ENCODE measurements around the gene CD36. TPM values are rescaled to one million over a fixed set of nuclear protein-coding genes. Genes with fewer than 3 reads are reported as not detected.

Gene CD36
- total RNA-seq, 2 donors from 2014 or later, result 120 to 152 TPM

DNA sequence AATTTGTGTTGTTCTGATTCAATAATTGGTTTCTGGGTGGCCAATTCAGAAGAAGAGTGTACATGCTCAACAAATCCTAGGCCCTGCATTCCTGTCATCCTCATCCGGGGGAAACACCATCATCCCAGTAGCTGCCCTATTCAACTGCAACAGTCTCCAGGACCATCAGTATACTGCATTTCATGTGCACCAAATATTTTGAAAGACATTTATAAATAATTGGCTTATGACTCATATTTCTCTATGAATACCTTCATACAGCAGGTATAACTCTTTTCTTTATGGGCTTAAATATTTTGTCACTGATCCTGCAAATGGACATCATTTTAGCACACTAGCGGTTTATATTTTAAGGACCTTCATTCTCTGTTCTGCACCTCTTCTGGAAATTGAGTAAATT, 38.0 kb downstream of the CD36 start:
- intact Hi-C loops (cut with DNase I), result no loop called here
- no peak for DNase-seq (ENCODE audit: low spot score)

DNA sequence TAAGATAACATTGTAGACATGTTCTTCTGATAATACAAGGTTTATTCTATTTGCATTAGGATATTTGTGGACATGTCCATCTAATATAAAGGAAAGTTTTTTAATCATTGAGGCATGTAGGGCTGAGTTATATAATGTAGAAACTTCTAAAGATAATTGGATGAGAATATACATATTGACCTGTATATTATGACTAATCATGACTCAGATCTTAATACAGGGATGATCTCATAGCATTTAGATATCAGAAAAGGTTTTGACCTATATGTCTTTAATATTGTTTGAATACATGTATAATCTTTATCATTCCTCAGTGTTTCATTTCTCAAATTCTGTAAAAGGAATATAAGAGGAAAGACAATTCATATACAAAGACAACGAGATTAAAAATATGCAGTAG, 39.2 kb downstream of the CD36 start:
- no peak for DNase-seq (ENCODE audit: low spot score)
- intact Hi-C loops (cut with DNase I), result no loop called here

DNA sequence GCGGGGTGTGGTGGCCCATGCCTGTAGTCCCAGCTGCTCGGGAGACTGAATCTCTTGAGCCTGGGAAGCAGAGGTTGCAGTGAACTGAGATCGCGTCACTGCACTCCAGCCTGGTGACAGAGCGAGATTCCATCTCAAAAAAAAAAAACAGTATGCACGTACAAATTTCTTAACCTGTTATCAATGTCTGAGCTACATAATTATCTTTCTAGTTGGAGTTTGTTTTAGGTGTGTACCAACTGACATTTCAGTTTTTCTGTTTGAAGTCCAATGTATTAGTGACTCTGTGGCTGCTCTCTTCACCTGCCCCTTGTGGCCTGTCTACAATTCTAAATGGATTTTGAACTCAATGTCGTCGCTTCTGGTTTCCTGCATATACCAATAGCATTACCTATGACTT, 40.3 kb downstream of the CD36 start:
- intact Hi-C loops (cut with DNase I), result no loop called here

DNA sequence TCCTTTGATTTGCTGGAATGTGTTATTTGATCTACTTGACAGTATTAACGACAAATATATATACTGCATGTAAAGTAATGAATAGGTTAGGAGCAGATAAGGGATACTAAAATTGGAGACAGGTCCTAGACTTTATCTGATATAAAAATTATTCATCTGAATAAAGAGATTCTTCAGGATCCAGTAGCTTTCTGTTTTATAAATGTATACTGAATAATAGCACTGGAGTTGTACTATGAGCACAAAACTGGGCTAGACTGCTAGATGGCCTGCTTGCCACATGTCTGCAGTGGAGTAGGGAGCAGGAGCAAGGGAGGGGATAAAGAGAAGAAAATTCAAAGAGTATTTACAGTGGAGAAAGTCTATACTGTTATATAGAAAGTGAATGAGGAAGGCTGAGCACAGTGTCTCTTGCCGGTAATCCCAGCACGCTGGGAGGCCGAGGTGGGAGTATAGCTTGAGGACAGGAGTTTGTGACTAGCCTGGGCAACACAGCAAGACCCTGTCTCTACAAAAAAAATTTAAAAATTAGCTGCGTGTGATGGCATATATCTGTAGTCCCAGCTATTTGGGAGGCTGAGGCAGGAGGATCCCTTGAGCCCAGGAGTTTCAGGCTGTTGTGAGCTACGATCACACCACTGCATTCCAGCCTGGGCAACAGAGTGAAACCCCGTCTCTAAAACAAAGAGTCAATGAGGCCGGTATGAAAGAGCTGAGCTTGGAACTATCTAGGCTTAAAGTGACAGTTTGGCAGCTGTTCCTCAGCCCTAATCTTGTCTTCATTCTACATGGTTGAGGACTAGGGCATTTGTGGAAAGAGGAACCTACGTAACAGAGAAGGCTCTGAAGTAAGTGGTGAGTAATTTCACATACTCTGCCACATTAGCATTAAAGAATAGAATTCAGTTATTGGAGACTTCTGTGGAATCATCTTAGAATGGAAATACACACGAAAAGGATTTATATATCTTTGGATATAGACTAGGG, 41.8 kb downstream of the CD36 start:
- intact Hi-C loops (cut with DNase I), result no loop called here
- DNase-seq (ENCODE audit: low spot score), result no peak

More for the DNA sequence above, 40.3 kb downstream of the CD36 start:
- no peak for DNase-seq (ENCODE audit: low spot score)

DNA sequence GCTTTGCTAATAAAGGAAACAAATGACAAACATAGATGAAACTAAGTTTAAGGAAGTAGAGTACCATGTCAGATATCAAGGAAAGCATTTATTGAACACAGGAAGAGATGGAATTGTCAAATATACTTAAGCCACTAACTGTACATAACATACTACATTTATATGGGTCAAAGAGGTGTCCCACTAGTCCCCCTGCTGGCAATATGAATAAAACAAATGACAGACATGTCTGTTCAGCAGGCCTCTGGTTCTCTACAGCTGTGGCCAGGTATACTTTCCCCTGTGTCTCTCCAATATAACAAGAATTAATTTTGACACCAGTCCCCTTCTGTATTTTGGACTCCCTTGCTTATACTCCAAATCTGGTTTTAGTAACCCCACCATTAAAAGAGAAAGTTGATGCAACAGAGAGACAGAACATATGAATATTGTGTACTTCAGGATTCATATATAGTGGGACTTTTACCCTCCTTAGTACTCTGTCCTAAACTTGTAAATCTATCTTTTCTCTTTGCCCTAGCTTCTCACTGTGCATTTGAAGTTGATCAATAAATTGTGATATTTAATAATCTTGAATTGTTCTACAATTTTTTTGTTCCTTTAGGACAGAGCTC, 42.9 kb downstream of the CD36 start:
- intact Hi-C loops (cut with DNase I), result no loop called here
- DNase-seq (ENCODE audit: low spot score), result no peak

DNA sequence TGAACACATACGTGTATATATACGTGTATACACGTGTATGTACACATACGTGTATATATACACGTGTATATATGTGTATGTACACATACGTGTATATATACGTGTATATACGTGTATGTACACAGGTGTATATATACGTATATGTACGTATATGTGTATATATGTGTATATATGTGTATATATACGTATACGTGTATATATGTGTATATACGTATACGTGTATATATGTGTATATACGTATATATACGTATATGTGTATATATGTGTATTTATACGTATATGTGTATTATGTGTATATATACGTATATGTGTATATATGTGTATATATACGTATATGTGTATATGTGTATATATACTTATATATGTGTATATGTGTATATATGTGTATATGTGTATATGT, 44.3 kb downstream of the CD36 start:
- intact Hi-C loops (cut with DNase I), result no loop called here

DNA sequence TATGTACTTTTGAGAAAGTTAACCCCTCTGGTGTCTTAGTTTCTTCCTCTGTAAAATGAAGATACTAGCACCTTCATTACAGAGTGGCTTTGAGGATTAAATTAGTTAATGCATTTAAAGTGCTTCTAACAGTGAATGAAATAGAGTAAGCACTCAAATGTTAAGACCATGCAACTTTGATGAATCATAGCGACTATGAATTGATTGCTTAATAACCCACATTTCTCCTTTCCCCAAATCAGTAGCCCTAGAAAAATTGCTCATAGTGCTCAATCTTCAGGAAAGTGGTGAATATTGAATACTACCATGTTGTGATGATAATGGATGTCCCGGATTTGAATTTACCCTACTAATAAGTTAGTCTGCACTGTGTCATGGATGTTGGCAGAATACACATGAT, 48.1 kb downstream of the CD36 start:
- no peak for DNase-seq (ENCODE audit: low spot score)
- intact Hi-C loops (cut with DNase I), result no loop called here

More for the DNA sequence above, 44.3 kb downstream of the CD36 start:
- no peak for DNase-seq (ENCODE audit: low spot score)

DNA sequence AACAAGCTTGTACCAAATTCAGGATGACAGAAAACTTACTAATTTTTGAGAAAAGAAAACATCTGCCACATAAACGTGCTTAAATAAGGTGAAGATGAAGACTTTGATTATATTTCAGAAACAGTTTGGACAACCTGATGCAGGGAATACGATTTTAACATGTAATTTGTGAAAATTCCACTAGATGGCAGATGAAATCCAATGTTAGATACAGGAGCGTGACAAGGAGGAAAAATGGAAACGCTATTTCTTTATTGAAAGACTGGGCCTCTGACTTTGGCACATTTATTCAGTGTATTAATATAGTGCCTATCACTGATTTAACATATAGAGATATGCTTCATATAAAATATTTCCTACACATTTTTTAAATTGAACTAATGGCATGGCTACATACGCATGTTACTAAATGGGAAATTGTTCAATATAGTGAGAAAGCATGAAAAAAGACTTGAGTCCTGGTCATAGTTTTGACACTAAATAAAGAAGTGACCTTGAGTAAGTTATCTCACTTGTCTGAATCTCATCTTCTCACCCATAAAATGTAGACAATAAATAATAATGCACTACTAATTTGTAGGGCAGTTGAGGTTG, 60.7 kb downstream of the CD36 start:
- intact Hi-C loops (cut with DNase I), result no loop called here
- DNase-seq (ENCODE audit: low spot score), result no peak

DNA sequence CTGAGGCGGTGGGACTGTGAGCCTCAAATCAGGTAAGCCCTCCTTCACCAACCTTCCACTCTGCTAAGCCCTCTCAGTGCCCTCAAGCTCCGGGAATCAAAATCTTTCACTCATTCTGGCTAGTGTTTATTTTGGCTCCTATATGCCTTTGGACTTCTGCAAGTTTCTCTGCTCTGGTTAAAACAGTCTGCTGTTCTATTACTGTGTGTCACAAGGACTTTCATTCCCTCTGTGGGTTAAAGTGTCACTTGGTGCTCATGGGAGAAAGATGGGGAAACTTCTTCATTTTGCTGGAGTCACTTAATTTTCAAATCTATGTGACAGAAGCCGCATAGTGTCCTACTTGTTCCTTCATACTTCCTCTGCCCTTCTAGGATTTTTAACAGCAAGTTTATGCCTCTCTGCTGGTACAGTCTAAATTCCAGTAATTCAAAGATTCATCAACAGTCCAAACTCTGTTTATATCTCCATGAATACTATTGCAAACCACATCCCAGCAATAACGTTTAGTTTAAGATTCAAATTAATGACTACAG, 61.3 kb downstream of the CD36 start:
- no peak for DNase-seq (ENCODE audit: low spot score)
- intact Hi-C loops (cut with DNase I), result loop anchor here (5.0 to 10.0 kb wide), 2 partner anchors 755 to 773 kb away; no protein-coding TSS in a partner anchor

DNA sequence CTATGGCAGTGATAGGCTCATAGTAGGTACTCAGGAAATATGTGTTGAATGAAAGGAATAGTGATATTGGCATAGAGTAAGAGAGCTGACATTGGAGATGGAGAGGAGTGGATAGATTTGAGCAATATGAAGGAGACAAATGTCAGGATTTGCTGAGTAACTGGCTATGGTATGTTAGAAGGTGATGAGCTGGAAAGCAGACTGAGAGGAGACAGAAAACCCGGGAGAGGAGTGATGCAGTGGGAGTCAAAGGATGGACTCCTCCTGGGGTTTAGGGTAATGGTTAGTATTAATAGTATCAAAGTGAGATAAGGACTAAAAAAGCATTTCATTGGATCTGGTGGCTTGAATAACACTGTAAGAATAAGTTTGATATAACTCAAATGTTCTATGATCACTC, 64.8 kb downstream of the CD36 start:
- intact Hi-C loops (cut with DNase I), result loop anchor here (5.0 to 10.0 kb wide), 2 partner anchors 752 to 769 kb away; no protein-coding TSS in a partner anchor
- DNase-seq (ENCODE audit: low spot score), result no peak

DNA sequence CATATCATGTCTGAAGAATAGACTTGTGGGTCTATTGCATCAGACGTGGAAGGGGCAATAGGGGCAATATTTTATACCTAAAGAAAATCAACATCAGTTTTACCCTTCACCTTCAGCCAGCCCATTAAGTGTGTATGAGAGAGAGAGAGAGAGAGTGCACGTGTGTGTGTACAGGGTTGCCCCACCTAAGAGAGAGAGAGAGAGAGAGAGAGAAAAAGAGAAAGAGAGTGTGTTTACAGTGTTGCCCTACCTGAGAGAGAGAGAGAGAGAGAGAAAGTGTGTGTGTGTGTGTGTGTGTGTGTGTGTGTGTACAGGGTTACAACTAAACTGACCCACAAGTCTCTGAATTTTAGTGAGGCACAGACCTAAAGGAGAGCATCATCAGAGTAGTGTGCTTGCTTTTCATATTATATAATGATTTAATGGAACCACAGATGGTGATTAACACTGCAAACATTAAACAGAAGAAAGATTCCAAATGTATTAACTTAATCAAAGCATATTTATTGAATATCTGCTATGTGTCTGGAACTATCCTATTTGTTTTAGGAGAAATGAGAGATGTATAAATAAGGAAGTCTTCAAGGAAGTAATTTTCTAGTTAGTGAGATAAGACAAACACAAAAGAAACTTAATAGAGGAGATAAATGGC, 66.8 kb downstream of the CD36 start:
- intact Hi-C loops (cut with DNase I), result loop anchor here in 1 of 2 donors (10.0 kb wide), 1 partner anchor 750 kb away; no protein-coding TSS in a partner anchor
- no peak for DNase-seq (ENCODE audit: low spot score)

DNA sequence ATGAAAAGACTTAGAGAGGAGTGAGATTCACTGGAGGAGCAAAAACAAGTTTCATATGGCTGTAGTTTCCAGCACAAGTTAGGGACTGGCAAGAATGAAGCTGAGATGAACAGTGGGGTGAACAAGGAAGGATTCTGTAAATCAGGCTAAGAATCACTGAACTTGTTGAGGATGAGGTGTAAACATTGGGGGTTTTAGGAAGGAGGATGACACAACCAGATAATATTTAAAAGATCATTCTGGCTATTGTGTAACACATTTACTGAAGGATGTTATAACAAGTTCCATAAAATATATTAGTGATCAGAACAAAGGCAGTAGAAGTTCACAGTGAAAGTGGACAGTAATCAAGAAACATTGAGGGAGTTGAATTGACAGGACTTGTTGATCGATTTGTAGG, 68.9 kb downstream of the CD36 start:
- intact Hi-C loops (cut with DNase I), result loop anchor here in 1 of 2 donors (10.0 kb wide), 1 partner anchor 747 kb away; no protein-coding TSS in a partner anchor
- DNase-seq (ENCODE audit: low spot score), result no peak

DNA sequence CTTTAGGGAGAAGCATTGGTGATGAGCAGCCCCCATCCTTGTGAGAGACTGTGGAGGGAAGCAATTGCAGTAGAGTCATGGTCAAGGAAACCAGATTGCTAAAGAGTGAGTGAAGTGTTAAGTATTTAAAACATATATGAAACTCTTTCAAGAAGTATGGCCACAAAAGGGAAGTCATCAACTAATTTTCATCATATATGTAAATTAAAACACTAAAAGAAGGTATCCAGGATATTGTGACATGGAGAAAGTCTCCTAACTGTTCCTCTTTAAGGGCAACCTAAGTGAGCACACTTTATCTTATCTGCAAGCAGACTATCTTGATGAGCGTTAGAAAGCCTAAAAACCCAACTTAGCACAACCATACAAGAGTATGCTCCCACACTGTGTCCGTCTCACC, 69.7 kb downstream of the CD36 start:
- no peak for DNase-seq (ENCODE audit: low spot score)
- intact Hi-C loops (cut with DNase I), result loop anchor here in 1 of 2 donors (10.0 kb wide), 1 partner anchor 747 kb away; no protein-coding TSS in a partner anchor

DNA sequence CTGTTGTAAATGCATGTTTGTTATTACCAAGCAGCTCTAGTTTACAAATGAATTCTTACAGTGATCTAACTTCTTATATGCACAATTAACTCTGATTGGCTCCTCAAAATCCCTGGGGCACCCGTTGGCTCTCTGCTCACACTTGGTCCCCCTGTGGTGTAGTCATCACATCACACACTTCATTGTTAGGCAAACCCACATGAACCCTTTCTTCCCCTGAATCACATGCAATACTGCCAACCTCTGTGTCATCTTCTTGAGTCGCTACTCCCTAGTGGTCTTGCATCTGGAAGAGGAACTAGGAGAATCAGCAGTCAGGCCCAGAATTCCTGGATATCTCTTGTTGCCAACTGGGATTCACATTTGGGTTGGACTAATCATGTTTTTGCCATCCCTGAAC, 73.1 kb downstream of the CD36 start:
- intact Hi-C loops (cut with DNase I), result no loop called here
- DNase-seq (ENCODE audit: low spot score), result no peak

DNA sequence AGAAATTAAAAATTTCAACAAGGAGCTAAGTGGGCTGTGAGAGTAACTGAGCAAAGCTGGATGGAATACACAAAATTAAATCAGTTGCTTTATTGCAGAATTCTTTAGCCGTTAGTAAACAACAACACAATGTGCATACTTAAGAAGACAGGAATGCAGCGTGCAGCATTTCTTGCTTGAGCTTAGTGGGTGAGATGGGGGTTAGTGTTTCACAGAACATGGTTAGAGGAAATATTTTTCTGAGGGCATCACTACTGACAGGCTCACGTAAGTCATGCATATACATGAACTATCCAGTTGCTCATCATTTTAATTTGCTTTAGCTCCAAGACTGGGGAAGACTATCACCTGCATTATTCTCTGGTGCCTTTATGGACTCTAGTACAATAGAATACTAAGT, 80.8 kb downstream of the CD36 start:
- intact Hi-C loops (cut with DNase I), result no loop called here
- DNase-seq (ENCODE audit: low spot score), result no peak

DNA sequence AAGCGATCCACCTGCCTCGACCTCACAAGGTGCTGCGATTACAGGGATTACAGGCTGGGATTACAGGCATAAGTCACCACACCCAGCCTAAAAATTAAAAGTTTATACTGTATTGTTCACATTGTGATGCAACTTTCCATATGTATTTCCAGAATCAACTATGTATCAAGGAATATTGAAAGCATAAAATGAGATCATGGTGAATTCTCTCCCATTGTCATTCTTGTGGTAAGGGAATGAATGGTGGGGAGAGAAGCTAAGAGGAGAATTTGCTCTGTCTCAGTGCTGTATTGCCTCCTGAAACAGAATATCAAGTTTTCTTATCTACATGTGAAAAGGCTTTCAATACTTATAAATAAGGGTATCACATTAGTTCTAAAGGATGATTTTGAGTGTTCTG, 81.7 kb downstream of the CD36 start:
- no peak for DNase-seq (ENCODE audit: low spot score)
- intact Hi-C loops (cut with DNase I), result no loop called here

DNA sequence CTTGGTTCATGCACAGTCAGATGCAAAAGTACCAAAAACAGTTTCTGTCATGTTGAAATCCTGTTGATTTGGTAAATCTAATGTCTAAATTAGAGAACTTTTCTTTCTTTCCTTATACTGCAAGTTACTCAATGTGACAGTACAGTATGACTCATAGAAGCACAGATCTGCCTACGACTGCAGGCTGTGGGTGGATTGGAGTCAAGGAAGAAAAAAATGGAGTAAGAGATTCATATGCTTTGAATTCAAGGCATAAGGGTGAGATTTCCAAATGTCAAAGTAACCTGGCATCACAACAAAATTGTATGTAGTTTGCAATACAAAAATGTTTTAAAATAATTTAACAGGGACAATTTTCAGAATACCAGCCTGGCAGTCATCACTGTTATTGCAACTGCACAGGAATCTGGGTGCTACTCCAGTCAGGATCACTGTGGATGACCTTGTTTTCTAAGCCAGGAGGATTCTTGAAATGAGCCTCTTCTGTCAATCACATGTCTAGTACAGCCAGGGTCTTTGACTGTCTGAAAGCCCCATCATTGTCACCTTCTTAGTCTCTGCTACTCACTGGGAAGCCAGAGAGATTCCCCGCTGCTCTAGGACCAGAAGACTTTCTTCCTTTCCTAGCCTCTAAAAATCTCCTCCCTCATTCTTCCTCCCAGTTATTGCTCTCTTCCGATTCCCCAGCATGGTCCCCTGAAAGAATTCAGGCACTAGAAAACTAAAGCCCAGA, 83.6 kb downstream of the CD36 start:
- intact Hi-C loops (cut with DNase I), result no loop called here
- no peak for DNase-seq (ENCODE audit: low spot score)

DNA sequence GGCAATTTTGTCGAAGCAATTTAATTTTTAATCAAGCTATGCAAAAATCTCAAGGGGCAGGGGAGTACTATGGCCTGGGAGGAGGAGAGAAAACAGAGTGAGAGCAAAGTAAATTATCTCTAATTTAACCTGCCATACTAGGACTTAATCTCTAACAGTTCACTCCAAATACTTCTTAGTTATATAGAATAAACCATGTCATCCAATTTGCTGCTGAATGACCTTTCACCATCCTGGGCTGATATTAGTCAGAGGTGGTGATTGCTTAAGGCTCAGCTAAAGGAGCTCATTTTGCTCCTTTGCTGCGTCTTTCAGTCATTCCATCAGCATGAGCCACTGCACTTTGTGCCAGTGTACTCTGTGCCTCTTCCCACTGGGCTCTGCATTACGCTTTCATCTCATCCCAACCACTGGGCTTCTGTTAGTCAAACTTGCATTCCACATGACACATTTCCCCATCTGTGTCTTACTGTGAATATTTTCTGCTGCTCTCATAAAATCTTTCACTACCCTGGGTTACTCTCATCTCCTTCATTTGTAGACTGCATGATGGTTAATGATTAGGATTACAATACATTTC, 84.3 kb downstream of the CD36 start:
- DNase-seq (ENCODE audit: low spot score), result peak; percentile 92
- intact Hi-C loops (cut with DNase I), result no loop called here

Measured in posterior vena cava (tissue), 2 donors.